LNCaP clone FGC (cell line): ENCODE results near the gene TANGO2.

Experiments used
- DNase-seq: peaks from one replicate; pipeline ENCODE4 v3.0.0-alpha.2; 2011; ENCODE audit warnings: low read depth
- H3K4me3 ChIP-seq: 2 replicates; pipeline ENCODE4 v1.5.1; 2011; ENCODE audit warnings: mild to moderate bottlenecking, low read depth, low read length, control low read depth
- TF ChIP-seq, protein P1 (sequence below): IDR thresholded peaks from 2 replicates; pipeline ENCODE4 v1.5.1; 2012; ENCODE audit warnings: mild to moderate bottlenecking; ENCODE audit not compliant: control insufficient read depth, insufficient read depth; ENCODE audit errors: extremely low read depth

The TANGO2 gene

DNA sequence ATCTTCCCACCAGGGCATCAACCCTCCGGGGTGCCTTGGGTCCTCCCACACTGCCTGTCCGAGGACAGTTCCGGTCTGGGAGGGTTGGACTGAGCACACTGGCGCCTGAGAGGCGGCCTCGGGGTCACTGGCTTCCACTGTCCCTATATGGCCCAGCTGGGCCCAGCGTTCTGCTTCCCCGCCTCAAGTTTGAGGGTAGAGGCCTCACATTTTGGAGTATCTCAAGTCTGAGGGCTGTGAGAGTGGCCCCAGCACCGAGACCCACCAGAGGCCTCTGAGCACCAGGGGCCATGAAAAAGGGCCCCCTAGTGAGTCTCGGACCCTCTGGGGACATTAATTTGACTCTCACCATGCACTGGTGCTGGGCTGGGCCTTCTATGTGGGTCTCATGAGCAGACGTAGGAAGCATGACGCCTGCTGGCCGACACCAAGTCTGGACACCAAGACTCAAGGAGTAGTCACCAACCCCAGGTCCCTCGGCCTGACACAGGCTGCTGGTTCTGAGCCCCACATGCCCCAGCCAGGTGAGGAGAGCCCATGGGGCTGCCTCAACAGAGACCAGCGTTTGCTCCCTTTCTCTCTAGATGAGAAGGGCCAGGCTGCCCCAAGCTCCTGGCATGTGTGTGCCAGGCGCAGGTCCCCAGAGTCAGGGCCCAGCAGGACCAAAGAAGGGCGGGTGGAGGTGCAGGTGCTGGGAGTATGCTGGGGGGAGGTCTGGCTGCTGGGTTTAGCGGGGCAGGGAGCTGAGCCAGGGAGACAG is 31.8 kb upstream of the TANGO2 start:
- TF ChIP-seq, protein P1, sequence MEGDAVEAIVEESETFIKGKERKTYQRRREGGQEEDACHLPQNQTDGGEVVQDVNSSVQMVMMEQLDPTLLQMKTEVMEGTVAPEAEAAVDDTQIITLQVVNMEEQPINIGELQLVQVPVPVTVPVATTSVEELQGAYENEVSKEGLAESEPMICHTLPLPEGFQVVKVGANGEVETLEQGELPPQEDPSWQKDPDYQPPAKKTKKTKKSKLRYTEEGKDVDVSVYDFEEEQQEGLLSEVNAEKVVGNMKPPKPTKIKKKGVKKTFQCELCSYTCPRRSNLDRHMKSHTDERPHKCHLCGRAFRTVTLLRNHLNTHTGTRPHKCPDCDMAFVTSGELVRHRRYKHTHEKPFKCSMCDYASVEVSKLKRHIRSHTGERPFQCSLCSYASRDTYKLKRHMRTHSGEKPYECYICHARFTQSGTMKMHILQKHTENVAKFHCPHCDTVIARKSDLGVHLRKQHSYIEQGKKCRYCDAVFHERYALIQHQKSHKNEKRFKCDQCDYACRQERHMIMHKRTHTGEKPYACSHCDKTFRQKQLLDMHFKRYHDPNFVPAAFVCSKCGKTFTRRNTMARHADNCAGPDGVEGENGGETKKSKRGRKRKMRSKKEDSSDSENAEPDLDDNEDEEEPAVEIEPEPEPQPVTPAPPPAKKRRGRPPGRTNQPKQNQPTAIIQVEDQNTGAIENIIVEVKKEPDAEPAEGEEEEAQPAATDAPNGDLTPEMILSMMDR, result no peak
- DNase-seq, result no peak
- no peak overlapping the region for H3K4me3 ChIP-seq

GRCh38 chr22:19989725-19990067 is 31.2 kb upstream of the TANGO2 start:
- TF ChIP-seq, protein P1, result no peak
- DNase-seq, result no peak

DNA sequence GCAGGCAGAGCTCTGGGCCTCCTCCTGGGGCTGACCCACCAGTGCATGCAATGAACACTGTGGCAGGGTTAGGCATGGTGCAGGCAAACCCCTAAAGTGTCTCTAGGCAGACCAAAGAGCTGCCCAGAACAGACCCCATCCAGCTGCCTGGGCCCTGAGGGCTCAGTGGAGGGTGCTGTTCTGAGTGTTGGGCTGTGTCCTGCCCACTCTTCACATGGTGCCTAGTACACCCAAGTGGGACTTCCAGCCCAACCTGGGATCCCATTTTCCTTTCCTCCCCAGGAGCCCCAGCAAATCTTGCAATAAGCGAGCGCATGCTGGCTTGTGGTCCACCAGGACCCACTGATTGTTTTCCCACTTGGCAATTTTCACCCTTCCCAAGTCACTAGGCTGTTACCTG is 30.7 kb upstream of the TANGO2 start:
- TF ChIP-seq, protein P1, result no peak
- no peak overlapping the region for H3K4me3 ChIP-seq
- DNase-seq, result no peak

More at GRCh38 chr22:19989725-19990067, 31.2 kb upstream of the TANGO2 start:
- H3K4me3 ChIP-seq, result no peak overlapping the region

- DNase-seq, result no peak
- H3K4me3 ChIP-seq, result no peak overlapping the region
- TF ChIP-seq, protein P1, result no peak
Observed at GRCh38 chr22:19990609-19991394, 30.1 kb upstream of the TANGO2 start.

DNA sequence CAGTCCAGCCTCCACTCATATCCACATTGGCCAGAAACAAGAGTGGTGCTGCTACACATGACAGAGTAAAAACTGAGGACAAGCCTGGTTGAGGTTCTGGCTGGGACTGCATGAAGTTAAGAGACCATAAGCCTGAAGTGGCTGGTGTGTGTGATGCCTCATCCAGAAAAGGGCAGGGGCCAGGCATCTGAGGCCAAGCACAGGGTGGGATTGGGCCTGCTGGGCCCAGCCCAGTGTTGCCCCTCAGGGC is 29.6 kb upstream of the TANGO2 start:
- TF ChIP-seq, protein P1, result no peak
- H3K4me3 ChIP-seq, result no peak overlapping the region
- DNase-seq, result no peak

GRCh38 chr22:19991645-19992451 is 29.1 kb upstream of the TANGO2 start:
- no peak for DNase-seq
- TF ChIP-seq, protein P1, result no peak
- H3K4me3 ChIP-seq, result no peak overlapping the region
